Upper lobe of right lung (tissue), 1 donor: ENCODE results near the gene BCAS3. TPM values are rescaled to one million over a fixed set of nuclear protein-coding genes. Genes with fewer than 3 reads are reported as not detected.
A peak's percentile ranks its signal among the peaks of the same experiment; 100 is the strongest.

Experiments
- ATAC-seq: fragments of 200-7000 bp; cut with Tn5 transposase; one replicate; pipeline ENCODE4 v1.9.1; 2020; ENCODE audit warnings: mild to moderate bottlenecking, moderate library complexity
- DNase-seq: peaks from one replicate; pipeline ENCODE4 v3.0.0-alpha.2; 2020
- H3K27ac ChIP-seq: fragments of 200-600 bp; one replicate; pipeline ENCODE4 v1.8.0; 2022
- H3K27me3 ChIP-seq: fragments of 200-600 bp; one replicate; pipeline ENCODE4 v1.8.0; 2022; ENCODE audit warnings: mild to moderate bottlenecking
- H3K36me3 ChIP-seq: fragments of 200-600 bp; one replicate; pipeline ENCODE4 v1.8.0; 2022
- H3K4me1 ChIP-seq: fragments of 200-600 bp; one replicate; pipeline ENCODE4 v1.8.0; 2022
- H3K4me3 ChIP-seq: fragments of 200-600 bp; one replicate; pipeline ENCODE4 v1.8.0; 2022; ENCODE audit warnings: mild to moderate bottlenecking
- H3K9me3 ChIP-seq: fragments of 200-600 bp; one replicate; pipeline ENCODE4 v1.8.0; 2022
- CTCF ChIP-seq: fragments of 200-600 bp; IDR thresholded peaks from one replicate; pipeline ENCODE4 v1.8.0; 2022; ENCODE audit warnings: antibody characterized with exemption
- intact Hi-C: fragments of 100-400 bp; cut with DNase I; formaldehyde crosslinking; loops from one replicate; pipeline ENCODE4 v1.11.0; 2022
- total RNA-seq: library from RNA; stranded (reverse); fragmentation: NEBNext Ultra II Directional; extraction: Animal tissue kit (Norgen Biotek cat#: 25700); gene quantifications from one replicate; pipeline ENCODE4 v1.2.1, GENCODE V29; 2021
- donor health status: DM: no; HTN: yes; CAD: no; lungs with severe emphysema.

The BCAS3 gene
- total RNA-seq, 1 donor from 2014 or later = 23.5 TPM

- no peak overlapping the region for H3K4me3 ChIP-seq
- no peak overlapping the region for H3K27ac ChIP-seq
- intact Hi-C loops = no loop called here
- TF ChIP-seq CTCF = no peak
- no peaks in the 10 kb centered on the region for H3K27me3 ChIP-seq
- H3K4me1 ChIP-seq = peaks cover 7% of the 10 kb centered on the region
- no peak for DNase-seq
- no peak for ATAC-seq
- H3K36me3 ChIP-seq = no peaks in the 10 kb centered on the region
- H3K9me3 ChIP-seq = no peaks in the 10 kb centered on the region
Observed at GRCh38 chr17:61185385-61185784, 507.7 kb downstream of the BCAS3 start.

- ATAC-seq = peak; percentile 30
- TF ChIP-seq CTCF = no peak
- DNase-seq = no peak
- peaks cover 7% of the 10 kb centered on the region for H3K4me1 ChIP-seq
- H3K27ac ChIP-seq = no peak overlapping the region
- no peak overlapping the region for H3K4me3 ChIP-seq
- no peaks in the 10 kb centered on the region for H3K36me3 ChIP-seq
- intact Hi-C loops = no loop called here
- H3K27me3 ChIP-seq = no peaks in the 10 kb centered on the region
- no peaks in the 10 kb centered on the region for H3K9me3 ChIP-seq
Observed at GRCh38 chr17:61187038-61187437, 509.4 kb downstream of the BCAS3 start.

- no peaks in the 10 kb centered on the region for H3K9me3 ChIP-seq
- peaks cover 7% of the 10 kb centered on the region for H3K4me1 ChIP-seq
- H3K27me3 ChIP-seq = no peaks in the 10 kb centered on the region
- ATAC-seq = no peak
- no peak overlapping the region for H3K27ac ChIP-seq
- DNase-seq = no peak
- no peaks in the 10 kb centered on the region for H3K36me3 ChIP-seq
- intact Hi-C loops = no loop called here
- H3K4me3 ChIP-seq = no peak overlapping the region
- no peak for TF ChIP-seq CTCF
Observed at GRCh38 chr17:61188081-61188480, 510.4 kb downstream of the BCAS3 start.

- ATAC-seq (no peak), DNase-seq (no peak)
- H3K27ac ChIP-seq = no peak overlapping the region
- H3K4me3 ChIP-seq = no peak overlapping the region
- H3K36me3 ChIP-seq = no peaks in the 10 kb centered on the region
- H3K9me3 ChIP-seq = no peaks in the 10 kb centered on the region
- no peak for TF ChIP-seq CTCF
- peaks cover 7% of the 10 kb centered on the region for H3K4me1 ChIP-seq
- intact Hi-C loops = no loop called here
- H3K27me3 ChIP-seq = no peaks in the 10 kb centered on the region
Observed at GRCh38 chr17:61189968-61190367, 512.3 kb downstream of the BCAS3 start.

- peaks cover 18% of the 10 kb centered on the region for H3K4me1 ChIP-seq
Observed at GRCh38 chr17:61196302-61196704, 518.7 kb downstream of the BCAS3 start.

More at GRCh38 chr17:61196302-61196704, 518.7 kb downstream of the BCAS3 start:
- peak; percentile 27 for ATAC-seq
- H3K9me3 ChIP-seq = no peaks in the 10 kb centered on the region
- no peak overlapping the region for H3K4me3 ChIP-seq
- no peaks in the 10 kb centered on the region for H3K36me3 ChIP-seq
- H3K27me3 ChIP-seq = no peaks in the 10 kb centered on the region
- TF ChIP-seq CTCF = no peak
- H3K27ac ChIP-seq = peak overlapping the region; percentile 63
- intact Hi-C loops = no loop called here
- DNase-seq = no peak
